Measurements from ENCODE around the gene IL27RA.

Gene IL27RA

DNA sequence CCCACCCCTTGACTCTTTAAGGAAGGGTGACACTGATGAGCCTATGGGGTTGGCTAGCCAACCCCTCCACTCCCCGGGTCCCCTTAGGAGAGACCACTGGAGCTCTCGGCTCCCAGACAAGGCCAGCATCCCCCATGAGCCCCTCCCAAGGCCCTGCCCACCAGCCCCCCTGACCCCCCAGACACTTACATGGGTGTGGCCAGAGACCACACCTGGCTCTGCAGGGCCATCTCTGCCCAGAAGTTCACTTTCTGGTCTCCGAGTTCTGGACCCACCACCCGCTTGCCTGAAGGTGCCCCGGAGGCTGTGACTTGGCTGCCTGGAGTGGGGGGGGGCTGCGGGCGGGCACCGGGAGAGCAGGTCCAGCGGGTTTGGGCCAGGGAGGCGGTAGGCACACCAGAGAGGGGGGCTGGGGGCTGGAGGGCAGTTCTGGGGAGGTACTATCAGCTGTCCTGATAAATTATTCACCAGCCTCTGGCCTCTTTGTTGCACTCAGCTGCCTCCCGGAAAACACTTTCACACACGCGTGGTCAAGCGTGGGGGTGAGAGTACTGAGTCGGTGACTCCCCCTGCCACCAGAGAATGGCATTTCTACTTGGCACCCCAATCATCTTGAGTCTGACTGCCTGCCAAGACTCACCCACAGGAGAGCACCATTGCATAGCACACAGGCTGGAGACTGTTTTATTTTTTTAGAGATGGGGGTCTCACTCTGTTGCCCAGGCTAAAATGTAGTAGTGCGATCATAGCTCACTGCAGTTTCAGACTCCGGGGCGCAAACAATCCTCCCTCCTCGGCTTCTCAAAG, 30.4 kb downstream of the IL27RA start, which contains the start of gene PALM3:
PALM3 (minus strand) TSS at position 326 of the 807 bp plus-strand sequence; CDS start at position 230, 96 bp downstream.
- no peaks in the 10 kb centered on the region for H3K36me3 ChIP-seq (ENCODE audit: insufficient read depth, insufficient read length, low read length)
- no peaks in the 10 kb centered on the region for H3K9me3 ChIP-seq (ENCODE audit: insufficient read depth, low read length)
- H3K27me3 ChIP-seq (ENCODE audit: insufficient read depth, insufficient read length): peaks cover 5% of the 10 kb centered on the region
- H3K9ac ChIP-seq (ENCODE audit: insufficient read length, low read depth): no peak within 1 kb of the TSS
- DNase-seq (ENCODE audit: low read depth, low spot score): no peak
- no peak within 1 kb of the TSS for H3K4me3 ChIP-seq (ENCODE audit: insufficient read length, low read depth)
- peaks cover 16% of the 10 kb centered on the region for H3K4me1 ChIP-seq (ENCODE audit: insufficient read depth, insufficient read length)
- TF ChIP-seq YY1 (IDR thresholded peaks at IDR 0.05; ENCODE audit: insufficient read depth, insufficient read length) (no peak), ZNF274 (IDR thresholded peaks at IDR 0.05; ENCODE audit: low read depth, low read length) (no peak), SUZ12 (IDR thresholded peaks at IDR 0.05; ENCODE audit: extremely low read depth, insufficient read depth, insufficient read length) (no peak)

- TF ChIP-seq ZNF274 (IDR thresholded peaks at IDR 0.05; ENCODE audit: low read depth, low read length) (no peak), YY1 (IDR thresholded peaks at IDR 0.05; ENCODE audit: insufficient read depth, insufficient read length) (no peak), SUZ12 (IDR thresholded peaks at IDR 0.05; ENCODE audit: extremely low read depth, insufficient read depth, insufficient read length) (no peak)
- H3K4me3 ChIP-seq (ENCODE audit: insufficient read length, low read depth): no peak overlapping the region
- no peaks in the 10 kb centered on the region for H3K36me3 ChIP-seq (ENCODE audit: insufficient read depth, insufficient read length, low read length)
- peaks cover 16% of the 10 kb centered on the region for H3K4me1 ChIP-seq (ENCODE audit: insufficient read depth, insufficient read length)
- H3K9me3 ChIP-seq (ENCODE audit: insufficient read depth, low read length): no peaks in the 10 kb centered on the region
- H3K27me3 ChIP-seq (ENCODE audit: insufficient read depth, insufficient read length): peaks cover 5% of the 10 kb centered on the region
- DNase-seq (ENCODE audit: low read depth, low spot score): no peak
- H3K9ac ChIP-seq (ENCODE audit: insufficient read length, low read depth): no peak overlapping the region
Measured at GRCh38 chr19:14062558-14062855, 30.9 kb downstream of the IL27RA start.

GRCh38 chr19:14063105-14063504, 31.5 kb downstream of the IL27RA start:
- TF ChIP-seq ZNF274 (IDR thresholded peaks at IDR 0.05; ENCODE audit: low read depth, low read length) (no peak), YY1 (IDR thresholded peaks at IDR 0.05; ENCODE audit: insufficient read depth, insufficient read length) (no peak), SUZ12 (IDR thresholded peaks at IDR 0.05; ENCODE audit: extremely low read depth, insufficient read depth, insufficient read length) (no peak)

DNA sequence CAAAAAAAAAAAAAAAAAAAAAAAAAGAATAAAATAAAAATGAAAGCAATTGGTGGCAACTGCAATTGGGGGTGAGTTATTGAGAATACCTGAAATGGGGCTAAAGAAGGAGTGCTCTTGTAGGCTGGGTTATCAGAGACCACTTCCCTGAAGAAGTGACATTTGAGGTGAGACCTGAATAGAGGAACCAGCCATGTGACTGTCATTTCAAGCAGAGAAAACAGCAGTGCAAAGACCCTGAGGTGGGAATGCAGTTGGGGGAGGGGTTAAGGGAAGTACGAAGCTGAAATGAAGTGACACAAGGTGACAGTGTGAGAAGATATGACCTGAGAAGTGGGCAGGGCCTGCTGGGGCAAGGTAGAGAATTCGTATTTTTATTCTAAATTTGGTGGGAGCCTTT, 34.6 kb downstream of the IL27RA start:
- H3K27me3 ChIP-seq (ENCODE audit: insufficient read depth, insufficient read length): peaks cover 2% of the 10 kb centered on the region
- H3K36me3 ChIP-seq (ENCODE audit: insufficient read depth, insufficient read length, low read length): no peaks in the 10 kb centered on the region
- TF ChIP-seq ZNF274 (IDR thresholded peaks at IDR 0.05; ENCODE audit: low read depth, low read length) (no peak), SUZ12 (IDR thresholded peaks at IDR 0.05; ENCODE audit: extremely low read depth, insufficient read depth, insufficient read length) (no peak), YY1 (IDR thresholded peaks at IDR 0.05; ENCODE audit: insufficient read depth, insufficient read length) (no peak)
- no peaks in the 10 kb centered on the region for H3K9me3 ChIP-seq (ENCODE audit: insufficient read depth, low read length)
- H3K4me1 ChIP-seq (ENCODE audit: insufficient read depth, insufficient read length): peaks cover 4% of the 10 kb centered on the region
- no peak for DNase-seq (ENCODE audit: low read depth, low spot score)
- H3K4me3 ChIP-seq (ENCODE audit: insufficient read length, low read depth): no peak overlapping the region
- H3K9ac ChIP-seq (ENCODE audit: insufficient read length, low read depth): no peak overlapping the region

More at GRCh38 chr19:14063105-14063504, 31.5 kb downstream of the IL27RA start:
- H3K36me3 ChIP-seq (ENCODE audit: insufficient read depth, insufficient read length, low read length): no peaks in the 10 kb centered on the region
- no peak for DNase-seq (ENCODE audit: low read depth, low spot score)
- peaks cover 5% of the 10 kb centered on the region for H3K27me3 ChIP-seq (ENCODE audit: insufficient read depth, insufficient read length)
- H3K4me3 ChIP-seq (ENCODE audit: insufficient read length, low read depth): no peak overlapping the region
- H3K9ac ChIP-seq (ENCODE audit: insufficient read length, low read depth): no peak overlapping the region
- peaks cover 15% of the 10 kb centered on the region for H3K4me1 ChIP-seq (ENCODE audit: insufficient read depth, insufficient read length)
- no peaks in the 10 kb centered on the region for H3K9me3 ChIP-seq (ENCODE audit: insufficient read depth, low read length)

DNA sequence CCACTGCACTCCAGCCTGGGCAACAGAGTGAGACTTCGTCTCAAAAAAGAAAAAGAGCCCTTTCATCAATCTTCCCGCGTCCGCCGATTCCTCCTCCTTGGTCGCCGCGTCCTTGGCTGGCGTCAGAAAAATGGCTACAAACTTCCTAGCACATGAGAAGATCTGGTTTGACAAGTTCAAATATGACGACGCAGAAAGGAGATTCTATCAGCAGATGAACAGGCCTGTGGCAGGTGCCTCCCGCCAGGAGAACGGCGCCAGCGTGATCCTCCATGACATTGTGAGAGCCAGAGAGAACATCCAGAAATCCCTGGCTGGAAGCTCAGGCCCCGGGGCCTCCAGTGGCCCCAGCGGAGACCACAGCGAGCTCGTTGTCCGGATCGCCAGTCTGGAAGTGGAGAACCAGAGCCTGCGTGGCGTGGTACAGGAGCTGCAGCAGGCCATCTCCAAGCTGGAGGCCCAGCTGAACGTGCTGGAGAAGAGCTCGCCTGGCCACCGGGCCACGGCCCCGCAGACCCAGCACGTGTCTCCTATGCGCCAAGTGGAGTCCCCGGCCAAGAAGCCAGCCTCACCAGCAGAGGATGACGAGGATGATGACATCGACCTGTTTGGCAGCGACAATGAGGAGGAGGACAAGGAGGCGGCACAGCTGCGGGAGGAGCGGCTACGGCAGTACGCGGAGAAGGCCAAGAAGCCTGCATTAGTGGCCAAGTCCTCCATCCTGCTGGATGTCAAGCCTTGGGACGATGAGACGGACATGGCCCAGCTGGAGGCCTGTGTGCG, 38.9 kb downstream of the IL27RA start:
- no peak for DNase-seq (ENCODE audit: low read depth, low spot score)
- Histone ChIP-seq H3K9me3 (ENCODE audit: insufficient read depth, low read length) (peaks cover 9% of the 10 kb centered on the region; the same call in 1 of the 2 replicates), H3K4me3 (ENCODE audit: insufficient read length, low read depth) (no peak overlapping the region), H3K36me3 (ENCODE audit: insufficient read depth, insufficient read length, low read length) (no peaks in the 10 kb centered on the region), H3K4me1 (ENCODE audit: insufficient read depth, insufficient read length) (peaks cover 14% of the 10 kb centered on the region), H3K9ac (ENCODE audit: insufficient read length, low read depth) (no peak overlapping the region), H3K27me3 (ENCODE audit: insufficient read depth, insufficient read length) (peaks cover 36% of the 10 kb centered on the region)
- TF ChIP-seq ZNF274 (IDR thresholded peaks at IDR 0.05; ENCODE audit: low read depth, low read length): no peak
- TF ChIP-seq SUZ12 (IDR thresholded peaks at IDR 0.05; ENCODE audit: extremely low read depth, insufficient read depth, insufficient read length): no peak
- TF ChIP-seq YY1 (IDR thresholded peaks at IDR 0.05; ENCODE audit: insufficient read depth, insufficient read length): no peak

- H3K9me3 ChIP-seq (ENCODE audit: insufficient read depth, low read length): peaks cover 9% of the 10 kb centered on the region; the same call in 1 of the 2 replicates
- TF ChIP-seq SUZ12 (IDR thresholded peaks at IDR 0.05; ENCODE audit: extremely low read depth, insufficient read depth, insufficient read length) (no peak), YY1 (IDR thresholded peaks at IDR 0.05; ENCODE audit: insufficient read depth, insufficient read length) (no peak), ZNF274 (IDR thresholded peaks at IDR 0.05; ENCODE audit: low read depth, low read length) (no peak)
- H3K9ac ChIP-seq (ENCODE audit: insufficient read length, low read depth): peak within 1 kb of the TSS; percentile 82
- peaks cover 36% of the 10 kb centered on the region for H3K27me3 ChIP-seq (ENCODE audit: insufficient read depth, insufficient read length)
- H3K4me3 ChIP-seq (ENCODE audit: insufficient read length, low read depth): peak within 1 kb of the TSS; percentile 61
- peaks cover 14% of the 10 kb centered on the region for H3K4me1 ChIP-seq (ENCODE audit: insufficient read depth, insufficient read length)
- DNase-seq (ENCODE audit: low read depth, low spot score): no peak
- no peaks in the 10 kb centered on the region for H3K36me3 ChIP-seq (ENCODE audit: insufficient read depth, insufficient read length, low read length)
Measured at GRCh38 chr19:14072535-14073260, 41.1 kb downstream of the IL27RA start, which contains the start of gene MISP3. Gene MISP3 (plus strand): TSS chr19:14072786. CDS start chr19:14073310, 524 bp downstream.

Data from NT2/D1 (cell line).